Measurements from ENCODE around the gene PLAGL2. TPM values are rescaled to one million over a fixed set of nuclear protein-coding genes. Genes with fewer than 3 reads are reported as not detected.

Gene PLAGL2
- total RNA-seq, 2 experiments from 2014 or later, result 9.8 to 40.3 TPM

GRCh38 chr20:32203356-32204204 lies 4.0 kb downstream of the PLAGL2 start:
- ChIA-PET POLR2A (interaction anchor here (0.6 kb wide), 1 partner anchor 81 kb away, joined by 5 read pairs; no protein-coding TSS in a partner anchor), CTCF (ENCODE audit: unreplicated experiment) (no interaction called here)
- no peak for DNase-seq (ENCODE audit: low spot score)
- H2AFZ ChIP-seq (ENCODE audit: low read length), result no peak overlapping the region
- peaks cover 72% of the 10 kb centered on the region for H3K36me3 ChIP-seq (ENCODE audit: insufficient read depth, low read length)
- H3K27ac ChIP-seq (ENCODE audit: low read depth, low read length, poor library complexity, severe bottlenecking), result no peak overlapping the region
- intact Hi-C loops (cut with micrococcal nuclease; ENCODE audit: unreplicated experiment), result no loop called here
- H4K20me1 ChIP-seq (ENCODE audit: insufficient read depth, low read length), result peaks cover 28% of the 10 kb centered on the region; the same call in 1 of the 2 replicates
- H3K9me3 ChIP-seq (ENCODE audit: low read length), result no peaks in the 10 kb centered on the region
- no TSS peak for BruUV-seq (replicated peaks)
- H3K4me2 ChIP-seq (ENCODE audit: low read length), result peak overlapping the region; percentile 100; the same call in 1 of the 2 replicates
- H3K4me3 ChIP-seq (ENCODE audit: low read depth, low read length, poor library complexity, severe bottlenecking), result no peak overlapping the region
- TF ChIP-seq EZH2phosphoT487 (IDR thresholded peaks at IDR 0.05; ENCODE audit: borderline replicate concordance, low read depth, low read length) (no peak), CTCF (conservative IDR thresholded peaks at IDR 0.05; ENCODE audit: low read length) (no peak)
- peaks cover 31% of the 10 kb centered on the region for H3K4me1 ChIP-seq (ENCODE audit: insufficient read depth, low read length, poor library complexity, severe bottlenecking)
- peaks cover 94% of the 10 kb centered on the region for H3K79me2 ChIP-seq (ENCODE audit: insufficient read depth, low read depth, low read length)
- H3K9me2 ChIP-seq (ENCODE audit: insufficient read depth, low read length), result no peaks in the 10 kb centered on the region

GRCh38 chr20:32201977-32202363 lies 5.6 kb downstream of the PLAGL2 start:
- Histone ChIP-seq H3K4me3 (ENCODE audit: low read depth, low read length, poor library complexity, severe bottlenecking) (no peak overlapping the region), H3K36me3 (ENCODE audit: insufficient read depth, low read length) (peaks cover 85% of the 10 kb centered on the region), H3K4me1 (ENCODE audit: insufficient read depth, low read length, poor library complexity, severe bottlenecking) (peaks cover 29% of the 10 kb centered on the region), H3K79me2 (ENCODE audit: insufficient read depth, low read depth, low read length) (peaks cover 86% of the 10 kb centered on the region), H4K20me1 (ENCODE audit: insufficient read depth, low read length) (peaks cover 28% of the 10 kb centered on the region; the same call in 1 of the 2 replicates), H3K4me2 (ENCODE audit: low read length) (no peak overlapping the region), H3K9me3 (ENCODE audit: low read length) (no peaks in the 10 kb centered on the region), H3K9me2 (ENCODE audit: insufficient read depth, low read length) (no peaks in the 10 kb centered on the region), H3K27ac (ENCODE audit: low read depth, low read length, poor library complexity, severe bottlenecking) (no peak overlapping the region), H2AFZ (ENCODE audit: low read length) (no peak overlapping the region)
- no TSS peak for BruUV-seq (replicated peaks)
- DNase-seq (ENCODE audit: low spot score), result no peak
- ChIA-PET POLR2A (interaction anchor here (0.9 kb wide), 1 partner anchor 75 kb away, joined by 3 read pairs; no protein-coding TSS in a partner anchor), CTCF (ENCODE audit: unreplicated experiment) (no interaction called here)
- intact Hi-C loops (cut with micrococcal nuclease; ENCODE audit: unreplicated experiment), result no loop called here
- TF ChIP-seq EZH2phosphoT487 (IDR thresholded peaks at IDR 0.05; ENCODE audit: borderline replicate concordance, low read depth, low read length) (no peak), CTCF (conservative IDR thresholded peaks at IDR 0.05; ENCODE audit: low read length) (no peak)
